HG03558 (cell line): ENCODE results near the gene CREB1.
"Not testable (repeated sequence)": the region's sequence is repeated elsewhere in the genome, so short reads cannot be mapped to it uniquely, and the experiment has no call there.

Experiments
- ATAC-seq: cut with Tn5 transposase; IDR thresholded peaks from one replicate; pipeline ENCODE4 v1.9.1; 2021; ENCODE audit warnings: moderate number of reproducible peaks; ENCODE audit not compliant: unreplicated experiment; ENCODE audit errors: extremely low read depth

Gene CREB1

GRCh38 chr2:207529330-207530159 is at the start of gene CREB1:
CREB1 (plus strand) TSS chr2:207529962; CDS start chr2:207555636, 25,674 bp downstream.
- ATAC-seq: peak; percentile 71

DNA sequence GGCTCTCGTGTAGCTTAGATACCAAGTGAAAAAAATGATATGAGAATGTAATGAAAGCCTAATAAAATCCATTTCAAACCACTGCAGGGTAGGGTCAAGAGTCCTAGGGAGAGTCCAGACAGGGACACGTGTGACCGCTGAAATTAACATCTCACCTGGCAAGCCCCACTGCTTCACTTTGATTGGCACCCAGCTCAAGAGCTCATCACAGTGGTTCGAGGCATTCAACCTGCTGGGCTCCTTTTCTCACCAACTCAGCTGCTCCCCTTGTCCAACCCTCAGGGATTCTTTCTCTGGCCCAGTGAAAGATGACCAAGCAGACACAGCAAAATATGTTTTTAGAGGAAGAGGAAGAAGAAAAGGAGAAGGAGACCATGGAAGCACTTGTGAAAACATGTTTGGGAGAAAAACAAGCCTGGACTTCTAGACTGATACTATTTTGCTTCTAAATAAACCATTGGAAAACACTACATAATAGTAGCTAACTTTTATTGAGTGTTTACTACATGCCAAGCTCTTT is 49.2 kb upstream of the CREB1 start:
- ATAC-seq: no peak

- no peak for ATAC-seq
Observed at GRCh38 chr2:207481924-207482323, 47.8 kb upstream of the CREB1 start.

DNA sequence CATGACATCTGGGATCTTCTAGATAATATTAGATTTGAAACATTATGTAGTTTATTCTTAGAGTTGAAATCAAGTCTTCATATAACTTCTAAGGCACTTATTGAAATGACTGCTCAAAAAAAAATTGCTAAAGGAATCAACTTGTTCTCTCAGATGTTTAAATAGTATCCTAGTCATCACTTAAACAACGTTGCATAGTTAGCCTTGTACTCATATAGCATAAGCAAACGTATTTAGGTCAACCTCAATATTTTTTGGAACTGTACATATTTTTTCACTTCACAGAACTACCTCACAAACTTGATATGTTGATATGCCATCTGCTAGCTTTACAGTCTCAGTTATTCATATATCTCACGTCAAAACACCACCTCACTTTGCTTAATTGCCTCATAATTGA is 47.1 kb upstream of the CREB1 start:
- no peak for ATAC-seq

DNA sequence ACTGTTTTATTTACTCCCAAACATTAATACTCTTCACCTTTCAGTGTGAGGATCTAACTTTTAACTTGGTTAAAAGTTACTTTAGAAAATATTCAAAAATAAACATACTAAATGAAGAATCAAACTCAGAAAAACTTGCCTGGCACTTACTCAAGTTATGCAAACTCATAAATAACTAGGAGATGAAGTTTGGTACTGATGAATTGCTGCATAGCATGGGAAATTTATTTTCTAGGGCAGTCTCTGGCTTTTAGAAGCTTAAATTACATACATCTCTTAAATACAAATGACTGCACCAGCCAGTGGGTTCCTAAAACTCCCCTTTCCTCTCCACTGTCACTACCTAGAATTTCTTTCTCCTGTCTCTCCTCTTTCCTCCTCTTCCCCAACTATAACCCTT is 46.7 kb upstream of the CREB1 start:
- no peak for ATAC-seq

DNA sequence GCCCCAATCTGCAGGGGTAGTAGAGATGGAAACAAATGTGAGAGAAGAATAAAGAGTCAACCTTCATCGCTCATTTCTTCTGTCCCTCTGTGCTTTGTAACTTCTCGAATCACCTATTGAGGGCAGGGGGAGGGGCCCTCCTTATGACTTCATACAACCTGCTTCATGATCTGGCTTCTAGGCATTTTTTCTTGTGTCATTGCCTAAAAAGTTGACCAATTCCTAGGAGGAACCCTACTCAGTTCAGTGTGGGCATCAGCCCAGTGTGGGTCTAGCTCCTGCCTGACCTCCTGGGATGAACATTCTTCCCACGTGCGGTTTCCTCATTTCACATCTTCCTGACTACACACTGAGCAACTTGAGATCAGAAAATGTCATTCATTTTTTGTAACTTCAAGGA is 46.3 kb upstream of the CREB1 start:
- ATAC-seq: no peak

- no peak for ATAC-seq
Observed at GRCh38 chr2:207484444-207485391, 45.0 kb upstream of the CREB1 start.

DNA sequence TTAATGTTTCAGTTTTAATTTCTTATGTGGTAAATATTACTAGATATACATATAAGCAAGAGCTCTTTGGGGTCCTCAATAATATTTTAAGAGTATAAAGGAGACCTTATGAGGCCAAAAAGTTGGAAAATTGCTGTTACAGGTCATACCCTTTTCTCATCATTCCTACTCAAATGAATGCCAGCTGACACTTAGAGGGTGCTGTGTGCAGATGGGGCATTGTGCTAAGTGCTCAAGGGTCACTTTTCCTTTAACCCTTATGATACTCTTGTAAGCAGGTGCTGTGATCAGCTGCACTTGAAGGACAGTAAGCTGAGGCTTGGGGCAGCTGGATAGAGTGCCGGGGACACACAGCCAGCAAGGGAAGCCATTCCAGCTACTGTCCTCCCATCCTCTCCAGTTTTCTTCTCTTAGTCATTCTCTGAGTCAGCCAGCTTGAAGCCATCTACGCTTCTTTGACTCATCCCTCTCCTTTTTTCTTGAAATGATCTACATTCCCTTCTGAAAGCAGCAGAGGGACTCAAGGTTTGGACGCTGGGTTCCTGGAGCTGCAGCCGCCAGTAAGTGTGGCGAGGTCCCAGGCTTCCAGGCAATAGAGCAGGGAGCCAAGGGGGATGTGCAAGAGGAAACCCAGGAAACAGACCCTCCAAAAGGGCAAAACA is 42.0 kb upstream of the CREB1 start:
- no peak for ATAC-seq

DNA sequence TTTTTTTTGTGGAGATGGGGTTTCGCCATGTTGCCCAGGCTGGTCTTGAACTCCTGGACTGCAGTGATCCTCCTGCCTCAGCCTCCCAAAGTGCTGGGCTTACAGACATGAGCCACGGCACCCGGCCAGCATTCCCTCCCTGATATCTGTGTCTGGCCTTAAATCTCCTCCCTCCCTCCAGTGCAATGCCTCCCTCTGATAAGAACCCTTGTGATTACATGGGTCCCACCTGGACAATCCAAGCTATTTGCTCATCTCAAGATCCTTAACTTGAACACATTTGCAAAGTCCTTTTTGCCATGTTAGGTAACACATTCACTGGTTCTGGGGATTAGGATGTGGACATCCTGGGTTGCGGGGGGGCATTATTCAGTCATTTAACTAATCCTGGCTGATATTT is 40.5 kb upstream of the CREB1 start:
- no peak for ATAC-seq

- no peak for ATAC-seq
Observed at GRCh38 chr2:207490441-207490840, 39.3 kb upstream of the CREB1 start.

DNA sequence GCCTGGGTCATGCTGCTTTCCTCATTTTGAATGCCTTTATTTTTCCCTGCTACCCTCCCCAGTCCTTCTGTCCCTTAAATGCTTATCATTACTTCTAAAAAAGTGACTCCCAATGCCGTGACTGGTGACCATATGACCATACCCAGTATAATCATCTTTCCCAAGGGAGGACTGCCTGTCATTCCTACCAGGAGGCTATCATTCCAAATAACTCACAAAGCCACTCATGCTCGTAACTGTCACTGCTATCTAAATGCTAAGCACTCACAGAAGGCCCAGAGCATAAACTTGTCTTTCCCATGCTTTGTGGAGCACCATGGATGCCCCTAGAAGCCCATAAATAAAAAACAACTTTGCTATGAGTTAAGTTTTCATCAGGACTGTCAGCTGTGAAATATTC is 38.7 kb upstream of the CREB1 start:
- no peak for ATAC-seq

GRCh38 chr2:207491956-207492355 is 37.8 kb upstream of the CREB1 start:
- no peak for ATAC-seq

DNA sequence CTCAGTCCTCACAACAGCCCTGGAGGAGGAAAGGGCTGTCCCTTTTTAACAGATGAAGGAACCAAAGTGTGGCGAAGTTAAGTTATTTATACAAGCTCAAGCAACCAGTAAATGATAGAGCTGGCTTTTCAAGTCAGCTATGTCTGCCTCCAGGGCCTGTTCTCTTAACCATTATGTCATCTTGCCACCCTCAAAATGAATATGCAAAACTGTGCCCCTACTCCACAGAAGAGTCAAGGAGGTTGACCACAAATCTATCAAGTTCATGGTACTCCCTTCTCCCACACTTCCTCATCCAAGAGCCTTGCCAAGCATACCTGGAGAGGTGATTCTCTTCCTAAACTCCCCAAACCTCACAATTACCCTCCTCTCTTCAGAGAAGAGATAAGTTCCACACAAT is 37.3 kb upstream of the CREB1 start:
- no peak for ATAC-seq

GRCh38 chr2:207494137-207494536 is 35.6 kb upstream of the CREB1 start:
- ATAC-seq: no peak

- ATAC-seq: not testable (repeated sequence)
Observed at GRCh38 chr2:207496936-207497335, 32.8 kb upstream of the CREB1 start.

- ATAC-seq: no peak
Observed at GRCh38 chr2:207497596-207497995, 32.2 kb upstream of the CREB1 start.

GRCh38 chr2:207498427-207498826 is 31.3 kb upstream of the CREB1 start:
- no peak for ATAC-seq

GRCh38 chr2:207499114-207499513 is 30.6 kb upstream of the CREB1 start:
- no peak for ATAC-seq

DNA sequence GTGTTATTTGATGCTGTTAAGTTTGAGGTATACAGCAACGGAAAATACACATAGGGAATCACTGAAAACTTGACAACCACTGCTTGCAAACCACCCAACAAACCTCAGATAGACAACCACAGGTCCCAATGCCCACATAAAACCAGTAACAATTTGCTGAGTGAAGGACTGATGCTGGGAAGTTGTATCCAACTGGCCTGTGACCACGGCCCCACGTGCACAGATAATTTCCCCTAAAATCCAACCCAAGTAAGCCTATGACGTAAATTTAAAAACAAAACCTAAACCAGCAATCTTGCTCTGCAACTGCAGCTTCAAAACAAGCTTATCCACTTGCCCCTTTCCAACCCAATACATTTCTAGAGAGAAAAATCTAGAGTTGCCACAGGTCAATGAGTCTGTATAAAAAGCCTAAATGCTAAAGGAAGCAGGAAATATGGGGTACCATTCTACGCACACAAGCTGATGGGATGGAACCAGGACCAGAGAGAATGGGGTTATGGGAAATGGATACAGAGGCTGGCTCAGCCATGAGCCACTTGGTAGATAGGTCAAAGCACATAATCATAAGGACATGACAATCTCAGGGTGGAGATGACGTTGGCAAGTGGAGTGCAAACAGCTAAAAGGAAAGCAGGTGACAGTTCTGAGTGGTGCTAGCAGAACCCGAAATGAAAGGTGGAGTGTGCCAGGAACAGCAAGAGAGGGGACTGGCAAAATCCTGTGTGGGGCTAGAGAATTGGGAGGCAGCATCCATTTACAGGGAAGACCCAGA is 27.8 kb upstream of the CREB1 start:
- no peak for ATAC-seq
